Measurements from ENCODE around the gene MAP2K7.
"Not testable (repeated sequence)": the region's sequence is repeated elsewhere in the genome, so short reads cannot be mapped to it uniquely, and the experiment has no call there.

The MAP2K7 gene

GRCh38 chr19:7920519-7921301, 17.0 kb downstream of the MAP2K7 start:
- DNase-seq (ENCODE audit: low read depth): peak; percentile 100

GRCh38 chr19:7921302-7921966, 17.8 kb downstream of the MAP2K7 start:
- no peak for DNase-seq (ENCODE audit: low read depth)

- DNase-seq (ENCODE audit: low read depth): no peak
These were observed 18.5 kb downstream of the MAP2K7 start for GRCh38 chr19:7921967-7922835.

GRCh38 chr19:7922836-7923195, 19.1 kb downstream of the MAP2K7 start:
- DNase-seq (ENCODE audit: low read depth): no peak

GRCh38 chr19:7923295-7924191, 19.9 kb downstream of the MAP2K7 start:
- no peak for DNase-seq (ENCODE audit: low read depth)

DNA sequence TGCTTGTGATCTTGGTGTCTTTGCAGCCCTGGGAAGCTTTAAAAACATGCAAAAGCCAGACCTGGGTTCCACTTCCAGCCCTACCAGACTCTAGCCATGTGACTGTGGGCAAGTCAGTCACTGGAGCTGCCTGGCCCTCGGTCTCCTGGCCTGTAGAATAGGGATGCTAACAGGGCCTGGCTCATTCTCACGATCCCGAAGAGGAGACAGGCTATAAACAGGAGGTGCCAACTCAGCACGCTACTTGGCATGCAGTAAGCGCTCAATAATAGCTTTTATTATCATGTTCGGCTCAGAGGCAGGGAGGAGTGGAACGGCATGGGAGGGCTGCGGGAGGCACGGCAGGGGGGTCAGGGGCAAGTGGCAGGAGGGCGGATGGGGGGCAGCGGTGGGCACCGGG, 20.6 kb downstream of the MAP2K7 start:
- no peak for DNase-seq (ENCODE audit: low read depth)

DNA sequence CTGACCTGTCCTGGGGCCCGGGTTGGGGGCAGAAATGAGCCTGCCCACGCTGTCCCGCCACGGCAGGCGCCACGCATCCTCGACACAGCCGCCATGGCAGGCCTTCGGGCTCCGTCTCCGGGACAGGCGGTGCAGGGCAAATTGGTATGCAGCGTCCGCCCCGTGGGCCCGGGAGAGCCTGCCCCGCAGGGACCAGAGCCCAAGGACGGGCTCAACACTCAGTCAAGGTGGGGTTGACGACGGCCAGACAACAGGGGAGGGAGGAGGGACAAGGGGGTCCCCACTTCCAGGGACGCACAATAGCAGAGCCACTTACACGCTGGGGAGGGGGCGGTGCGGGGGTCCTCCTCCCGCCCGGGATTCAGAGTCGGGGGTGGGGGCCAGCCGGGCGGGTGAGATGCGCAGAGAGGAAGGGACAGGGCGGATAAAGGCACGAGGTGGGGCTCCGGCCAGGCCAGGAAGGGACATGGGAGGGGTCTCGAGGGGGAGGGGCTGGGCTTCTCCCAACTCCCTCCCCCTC, 21.0 kb downstream of the MAP2K7 start:
- DNase-seq (ENCODE audit: low read depth): no peak

DNA sequence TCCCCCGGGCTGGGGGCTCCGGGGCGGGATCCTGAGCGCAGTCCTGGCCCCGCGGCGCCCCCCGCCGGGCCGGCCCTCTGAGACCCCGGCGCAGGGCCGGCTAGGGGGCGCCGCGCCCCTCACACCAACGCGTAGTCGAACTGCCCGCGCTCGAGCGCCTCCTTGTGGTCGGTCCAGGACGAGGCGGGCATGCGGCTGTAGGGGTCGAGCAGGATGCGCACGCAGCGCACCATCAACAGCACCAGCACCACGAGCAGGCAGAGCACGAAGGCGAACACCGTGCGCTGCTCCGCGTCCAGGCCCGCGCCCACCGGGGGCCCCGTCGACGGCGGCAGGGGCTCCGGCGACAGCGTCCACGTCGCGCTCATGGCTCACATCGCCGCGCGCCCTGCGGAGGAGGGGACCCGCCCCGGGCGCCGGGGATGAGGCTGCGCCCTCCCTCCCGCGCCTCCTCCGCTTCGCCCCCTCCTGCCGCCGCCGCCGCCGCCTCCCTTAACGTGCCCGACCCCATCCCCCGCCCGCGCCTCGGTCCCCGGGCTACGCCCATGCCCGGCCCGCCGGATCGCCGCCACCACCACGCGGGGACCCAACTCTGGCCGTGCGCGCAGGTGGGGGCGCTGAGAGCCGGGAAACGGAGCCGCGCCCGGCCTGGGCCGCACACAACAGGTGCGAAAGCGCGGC, 21.6 kb downstream of the MAP2K7 start:
- DNase-seq (ENCODE audit: low read depth): peak; percentile 62

GRCh38 chr19:7926021-7926726, 22.5 kb downstream of the MAP2K7 start, which contains the start of gene CTXN1:
TSS of gene CTXN1 (minus strand) at chr19:7926135. CDS start at chr19:7925538, 597 bp downstream.
- peak; percentile 59 for DNase-seq (ENCODE audit: low read depth)

- no peak for DNase-seq (ENCODE audit: low read depth)
These were observed 23.3 kb downstream of the MAP2K7 start for GRCh38 chr19:7926727-7927604.

DNA sequence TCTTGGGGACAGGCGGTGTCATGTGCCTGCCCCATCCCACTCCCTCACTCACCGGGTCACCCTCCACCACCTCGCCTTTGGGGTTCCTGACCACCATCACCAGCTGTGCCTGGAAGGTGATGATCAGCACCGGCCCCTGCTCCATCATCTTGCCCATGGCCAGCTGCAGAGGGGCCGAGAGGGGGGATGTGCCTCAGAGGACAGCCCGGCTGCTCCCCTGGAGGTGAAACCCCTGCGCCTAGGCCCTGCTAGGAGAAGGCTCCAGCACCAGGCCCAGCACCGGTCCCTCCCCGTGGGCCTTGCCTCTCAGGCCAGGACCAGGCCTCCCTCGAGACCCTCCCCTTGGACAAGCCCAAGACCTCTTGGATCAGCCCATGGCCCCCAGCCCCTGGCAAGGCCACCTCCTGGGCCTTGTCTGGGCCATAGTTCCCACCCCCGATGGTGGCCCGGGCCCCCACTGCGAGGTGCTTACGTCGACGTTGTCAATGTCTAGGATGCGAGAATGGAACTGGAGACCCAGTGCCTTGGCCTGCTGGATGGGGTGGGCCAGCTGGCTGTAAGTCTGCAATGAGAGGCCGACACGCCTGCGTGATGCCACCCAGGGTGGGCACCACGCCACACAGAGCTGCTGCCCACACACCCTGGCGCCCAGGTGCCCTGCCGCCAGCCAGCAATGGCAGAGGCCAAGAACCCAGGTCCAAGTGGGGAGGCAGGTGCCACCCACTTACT, 24.1 kb downstream of the MAP2K7 start:
- no peak for DNase-seq (ENCODE audit: low read depth)

DNA sequence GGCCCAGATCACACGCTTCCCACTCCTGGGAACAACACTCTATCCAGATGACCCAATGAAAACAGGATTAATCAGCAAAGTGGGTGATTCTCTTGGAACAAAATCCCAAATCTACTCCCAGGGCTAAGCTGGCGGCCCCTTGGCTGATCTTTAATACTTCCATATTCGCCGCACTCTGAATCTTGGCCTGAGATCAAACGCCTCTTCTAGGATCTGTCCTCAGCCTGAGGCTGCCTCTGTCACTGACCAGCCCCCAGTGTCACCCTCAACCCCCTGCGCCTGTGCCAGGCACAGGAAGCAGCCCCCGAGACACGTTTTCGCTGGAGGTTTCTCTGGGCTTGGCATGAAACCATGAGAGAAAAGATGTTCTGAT, 24.6 kb downstream of the MAP2K7 start:
- no peak for DNase-seq (ENCODE audit: low read depth)

GRCh38 chr19:7928741-7929701, 25.3 kb downstream of the MAP2K7 start:
- peak; percentile 51 for DNase-seq (ENCODE audit: low read depth)

GRCh38 chr19:7930030-7930429, 26.4 kb downstream of the MAP2K7 start:
- DNase-seq (ENCODE audit: low read depth): not testable (repeated sequence)

- DNase-seq (ENCODE audit: low read depth): no peak
These were observed 27.1 kb downstream of the MAP2K7 start for GRCh38 chr19:7930765-7931164.

GRCh38 chr19:7931221-7932061, 27.8 kb downstream of the MAP2K7 start:
- DNase-seq (ENCODE audit: low read depth): no peak

Measured in stimulated activated CD8-positive, alpha-beta memory T cell treated with anti-CD3 and anti-CD28 coated beads, Interleukin-12 subunit alpha, Interleukin-12 subunit beta, amount 100 ng/mL, for 1 hour (primary cell).